ENCODE measurements around the gene EPO. TPM values are rescaled to one million over a fixed set of nuclear protein-coding genes. Genes with fewer than 3 reads are reported as not detected.
"Not testable (repeated sequence)": the region's sequence is repeated elsewhere in the genome, so short reads cannot be mapped to it uniquely, and the experiment has no call there.

EPO gene
- total and polyA plus RNA-seq, 3 experiments from 2014 or later: 0.22 TPM; not detected in 2

DNA sequence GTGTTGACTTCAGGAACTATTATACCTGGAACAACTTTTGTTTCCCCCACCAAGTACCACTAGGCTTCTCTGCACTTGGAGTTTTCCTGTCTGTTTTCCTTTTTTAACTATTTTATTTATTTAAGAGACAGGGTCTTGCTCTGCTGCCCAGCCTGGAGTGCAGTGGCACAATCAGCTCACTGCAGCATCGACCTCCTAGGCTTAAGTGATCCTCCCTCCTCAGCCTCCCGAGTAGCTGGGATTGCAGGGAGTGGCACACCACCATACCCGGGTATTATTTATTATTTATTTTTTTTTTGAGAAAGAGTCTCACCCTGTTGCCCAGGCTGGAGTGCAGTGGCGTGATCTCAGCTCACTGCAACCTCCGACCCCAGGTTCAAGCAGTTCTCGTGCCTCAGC is 24.1 kb upstream of the EPO start:
- CTCF ChIA-PET: interaction anchor here (1.3 to 9.0 kb wide), 4 partner anchors 8 to 133 kb away, joined by 3 to 120 read pairs (median 48); partner anchors contain the start of gene POP7
- Mint-ChIP-seq H3K9me3 (no peaks in the 10 kb centered on the region), H3K4me3 (peak overlapping the region in 5 of 7 donors; percentile 8 to 89 (median 56)), H3K4me1 (peaks cover 27 to 31% (median 30%) of the 10 kb centered on the region in 3 donors), H3K27ac (peak overlapping the region in 3 of 8 donors; percentile 51 to 92 (median 76)), H3K27me3 (peaks cover 6 to 7% of the 10 kb centered on the region in 2 donors), H3K36me3 (peaks cover 0 to 12% (median 0%) of the 10 kb centered on the region in 3 donors)
- Histone ChIP-seq H3K27me3 (ENCODE audit: insufficient read depth, low read length, poor library complexity, severe bottlenecking) (no peaks in the 10 kb centered on the region), H3K27ac (ENCODE audit: low read depth, low read length) (no peak overlapping the region), H3K9me3 (ENCODE audit: low read length) (no peaks in the 10 kb centered on the region), H3K4me1 (ENCODE audit: insufficient read depth, low read length) (peaks cover 23% of the 10 kb centered on the region), H3K4me3 (ENCODE audit: low read length) (no peak overlapping the region), H3K36me3 (ENCODE audit: insufficient read depth, low read length) (no peaks in the 10 kb centered on the region)
- POLR2A ChIA-PET: interaction anchor here (1.2 kb wide), 1 partner anchor 10 kb away, joined by 4 read pairs; the partner anchor contains the start of gene POP7
- no peak for DNase-seq

DNA sequence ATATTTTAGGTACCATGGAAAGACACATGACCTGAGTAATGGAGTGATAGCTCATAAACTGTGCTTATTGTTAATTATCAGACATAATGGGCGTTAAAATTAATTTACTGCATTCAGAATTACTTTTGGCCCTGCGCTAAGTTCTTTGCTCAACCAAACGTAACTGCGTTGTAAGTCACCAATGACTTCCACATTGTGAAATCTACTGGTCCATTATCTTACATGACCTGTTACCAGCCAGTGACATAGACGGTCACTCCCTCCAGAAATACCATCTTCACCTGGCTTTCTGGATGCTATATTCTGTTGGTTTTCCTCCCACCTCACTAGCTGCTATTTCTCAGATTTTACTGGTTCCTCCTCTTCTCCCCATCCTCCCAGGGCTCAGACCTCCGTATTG is 21.2 kb upstream of the EPO start:
- Histone ChIP-seq H3K4me3 (ENCODE audit: low read length) (no peak overlapping the region), H3K27ac (ENCODE audit: low read depth, low read length) (no peak overlapping the region), H3K4me1 (ENCODE audit: insufficient read depth, low read length) (no peaks in the 10 kb centered on the region), H3K9me3 (ENCODE audit: low read length) (no peaks in the 10 kb centered on the region), H3K36me3 (ENCODE audit: insufficient read depth, low read length) (no peaks in the 10 kb centered on the region), H3K27me3 (ENCODE audit: insufficient read depth, low read length, poor library complexity, severe bottlenecking) (no peaks in the 10 kb centered on the region)
- H3K27me3 Mint-ChIP-seq: peaks cover 7 to 8% of the 10 kb centered on the region in 2 donors
- no peak for DNase-seq
- CTCF ChIA-PET: no interaction called here
- no peaks in the 10 kb centered on the region for H3K36me3 Mint-ChIP-seq
- H3K9me3 Mint-ChIP-seq: no peaks in the 10 kb centered on the region
- H3K4me3 Mint-ChIP-seq: peak overlapping the region in 1 of 7 donors; percentile 24
- H3K4me1 Mint-ChIP-seq: peaks cover 7 to 10% (median 10%) of the 10 kb centered on the region in 3 donors
- POLR2A ChIA-PET: no interaction called here
- peak overlapping the region in 1 of 8 donors; percentile 82 for H3K27ac Mint-ChIP-seq

DNA sequence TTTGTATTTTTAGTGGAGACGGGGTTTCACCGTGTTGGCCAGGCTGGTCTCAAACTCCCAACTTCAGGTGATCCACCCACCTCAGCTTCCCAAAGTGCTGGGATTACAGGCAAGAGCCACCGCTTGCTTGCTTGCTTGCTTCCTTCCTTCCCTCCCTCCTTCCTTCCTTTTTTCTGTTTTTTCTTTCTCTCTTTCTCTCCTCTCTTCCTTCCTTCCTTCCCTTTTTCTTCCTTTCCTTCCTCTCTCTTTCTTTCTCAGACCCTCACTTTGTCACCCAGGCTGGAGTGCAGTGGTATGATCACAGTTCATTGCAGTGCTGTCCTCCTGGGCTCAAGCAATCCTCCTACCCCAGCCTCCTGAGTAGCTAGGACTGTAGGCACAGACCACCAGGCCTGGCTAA is 19.2 kb upstream of the EPO start:
- H3K9me3 Mint-ChIP-seq; DNase-seq; H3K36me3 ChIP-seq (ENCODE audit: insufficient read depth, low read length); H3K4me1 Mint-ChIP-seq; H3K27ac ChIP-seq (ENCODE audit: low read depth, low read length); POLR2A ChIA-PET; H3K4me3 ChIP-seq (ENCODE audit: low read length); H3K36me3 Mint-ChIP-seq; H3K27me3 Mint-ChIP-seq; H3K9me3 ChIP-seq (ENCODE audit: low read length); H3K27me3 ChIP-seq (ENCODE audit: insufficient read depth, low read length, poor library complexity, severe bottlenecking); H3K4me1 ChIP-seq (ENCODE audit: insufficient read depth, low read length): not testable (repeated sequence)
- peak overlapping the region in 1 of 7 donors; percentile 2 for H3K4me3 Mint-ChIP-seq
- H3K27ac Mint-ChIP-seq: peak overlapping the region in 1 of 8 donors; percentile 12
- CTCF ChIA-PET: interaction anchor here (0.9 to 9.0 kb wide), 5 partner anchors 8 to 151 kb away, joined by 3 to 120 read pairs (median 4); partner anchors contain the start of genes FBXO24, GIGYF1, LRCH4 and SLC12A9

DNA sequence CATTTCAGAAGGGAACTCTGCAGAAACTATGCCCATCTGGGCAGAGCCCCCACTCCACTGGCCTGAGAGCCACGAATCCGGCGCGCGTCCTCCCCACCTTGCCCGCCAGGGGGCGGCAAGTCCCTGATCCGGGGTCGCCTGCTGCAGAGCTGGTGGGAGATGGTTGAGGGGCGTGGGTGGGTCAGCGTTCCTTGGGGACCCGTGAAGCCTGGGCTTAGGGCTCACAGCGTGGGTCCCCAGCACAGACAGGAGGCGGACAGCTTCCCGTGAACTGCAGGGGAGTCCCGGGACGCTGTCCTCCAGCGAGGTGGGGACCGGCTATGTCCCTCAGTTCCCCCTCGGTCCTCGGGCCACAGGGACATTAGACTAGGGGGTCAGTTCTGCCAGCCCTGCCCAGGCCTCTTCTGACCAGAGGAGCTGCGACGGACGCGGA is 14.9 kb upstream of the EPO start:
- Histone ChIP-seq H3K4me1 (ENCODE audit: insufficient read depth, low read length) (peaks cover 14% of the 10 kb centered on the region), H3K27ac (ENCODE audit: low read depth, low read length) (peak overlapping the region; percentile 81), H3K9me3 (ENCODE audit: low read length) (no peaks in the 10 kb centered on the region), H3K36me3 (ENCODE audit: insufficient read depth, low read length) (no peaks in the 10 kb centered on the region), H3K4me3 (ENCODE audit: low read length) (peak overlapping the region; percentile 93), H3K27me3 (ENCODE audit: insufficient read depth, low read length, poor library complexity, severe bottlenecking) (no peaks in the 10 kb centered on the region)
- peak; percentile 64 to 82 (median 69) for DNase-seq
- Mint-ChIP-seq H3K36me3 (peaks cover 0 to 11% (median 0%) of the 10 kb centered on the region in 3 donors), H3K4me3 (peak overlapping the region; percentile 88 to 98 (median 96)), H3K9me3 (no peaks in the 10 kb centered on the region), H3K4me1 (peaks cover 12 to 19% (median 15%) of the 10 kb centered on the region in 3 donors), H3K27ac (peak overlapping the region in 7 of 8 donors; percentile 86 to 97 (median 94)), H3K27me3 (peaks cover 2 to 4% of the 10 kb centered on the region in 2 donors)
- ChIA-PET POLR2A (interaction anchor here (0.6 to 2.0 kb wide), 18 partner anchors 8 to 630 kb away, joined by 3 to 19 read pairs (median 4); partner anchors contain the start of genes FBXO24, GIGYF1, LRCH4 and MEPCE), CTCF (interaction anchor here (0.8 to 9.0 kb wide), 51 partner anchors 11 to 515 kb away, joined by 3 to 120 read pairs (median 5); partner anchors contain the start of genes EPO, GIGYF1, GNB2 and MOSPD3)

DNA sequence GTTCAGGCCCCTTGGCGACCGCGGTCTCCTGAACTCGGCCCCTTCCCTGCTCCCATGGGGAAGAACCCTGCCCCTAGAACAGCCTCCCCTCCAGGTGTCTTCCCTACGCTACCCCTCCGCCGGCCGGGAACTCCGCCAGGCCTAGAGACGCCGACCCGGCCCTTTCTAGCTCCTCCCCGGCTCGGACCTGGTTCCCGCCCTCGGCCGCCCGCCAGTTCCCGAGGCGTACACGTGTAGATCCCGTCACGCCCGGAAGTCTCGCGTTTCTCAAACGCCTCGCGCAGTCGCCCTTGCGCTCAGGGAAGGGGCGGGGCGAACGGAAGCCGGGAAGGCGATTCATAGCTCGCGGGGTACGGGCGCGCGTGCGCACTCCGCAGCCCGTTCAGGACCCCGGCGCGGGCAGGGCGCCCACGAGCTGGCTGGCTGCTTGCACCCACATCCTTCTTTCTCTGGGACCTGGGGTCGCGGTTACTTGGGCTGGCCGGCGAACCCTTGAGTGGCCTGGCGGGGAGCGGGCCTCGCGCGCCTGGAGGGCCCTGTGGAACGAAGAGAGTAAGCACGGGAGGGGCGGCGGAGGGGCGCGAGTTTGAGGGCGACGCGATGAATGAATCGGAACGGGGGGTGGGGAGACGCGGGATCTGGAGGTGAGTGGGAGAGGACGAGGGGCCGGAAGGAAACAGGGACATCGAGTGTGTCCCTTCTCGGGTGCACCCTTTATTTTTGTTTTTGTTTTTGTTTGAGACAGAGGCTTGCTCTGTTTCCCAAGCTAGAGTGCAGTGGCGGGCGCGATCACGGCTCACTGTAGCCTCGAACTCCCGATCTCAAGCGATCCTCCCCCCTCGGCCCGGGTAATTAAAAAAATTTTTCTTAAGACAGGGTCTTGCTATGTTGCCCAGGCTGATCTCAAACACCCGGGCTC is 14.3 kb upstream of the EPO start, which contains the start of gene POP7:
POP7 (plus strand) TSS at position 369 of the 919 bp plus-strand sequence. CDS start 710 bp downstream, outside the sequence.
- H3K36me3 ChIP-seq (ENCODE audit: insufficient read depth, low read length): no peaks in the 10 kb centered on the region
- no peaks in the 10 kb centered on the region for H3K27me3 ChIP-seq (ENCODE audit: insufficient read depth, low read length, poor library complexity, severe bottlenecking)
- ChIA-PET CTCF (interaction anchor here (0.7 to 9.0 kb wide), 51 partner anchors 10 to 516 kb away, joined by 3 to 120 read pairs (median 5); partner anchors contain the start of genes EPO, FBXO24, GIGYF1 and GNB2), POLR2A (interaction anchor here (0.6 to 2.0 kb wide), 19 partner anchors 9 to 312 kb away, joined by 3 to 19 read pairs (median 4); partner anchors contain the start of genes FBXO24, GIGYF1, LRCH4 and MEPCE)
- H3K27ac Mint-ChIP-seq: peak within 1 kb of the TSS; percentile 86 to 97 (median 94)
- H3K27me3 Mint-ChIP-seq: peaks cover 2 to 3% of the 10 kb centered on the region in 2 donors
- peaks cover 12 to 19% (median 15%) of the 10 kb centered on the region in 3 donors for H3K4me1 Mint-ChIP-seq
- H3K4me1 ChIP-seq (ENCODE audit: insufficient read depth, low read length): peaks cover 14% of the 10 kb centered on the region
- peak; percentile 96 to 99 (median 98) for DNase-seq
- no peaks in the 10 kb centered on the region for H3K9me3 ChIP-seq (ENCODE audit: low read length)
- peak within 1 kb of the TSS; percentile 88 to 98 (median 96) for H3K4me3 Mint-ChIP-seq
- peak within 1 kb of the TSS; percentile 81 for H3K27ac ChIP-seq (ENCODE audit: low read depth, low read length)
- no peaks in the 10 kb centered on the region for H3K9me3 Mint-ChIP-seq
- H3K4me3 ChIP-seq (ENCODE audit: low read length): peak within 1 kb of the TSS; percentile 93
- H3K36me3 Mint-ChIP-seq: peaks cover 0 to 11% (median 0%) of the 10 kb centered on the region in 3 donors

DNA sequence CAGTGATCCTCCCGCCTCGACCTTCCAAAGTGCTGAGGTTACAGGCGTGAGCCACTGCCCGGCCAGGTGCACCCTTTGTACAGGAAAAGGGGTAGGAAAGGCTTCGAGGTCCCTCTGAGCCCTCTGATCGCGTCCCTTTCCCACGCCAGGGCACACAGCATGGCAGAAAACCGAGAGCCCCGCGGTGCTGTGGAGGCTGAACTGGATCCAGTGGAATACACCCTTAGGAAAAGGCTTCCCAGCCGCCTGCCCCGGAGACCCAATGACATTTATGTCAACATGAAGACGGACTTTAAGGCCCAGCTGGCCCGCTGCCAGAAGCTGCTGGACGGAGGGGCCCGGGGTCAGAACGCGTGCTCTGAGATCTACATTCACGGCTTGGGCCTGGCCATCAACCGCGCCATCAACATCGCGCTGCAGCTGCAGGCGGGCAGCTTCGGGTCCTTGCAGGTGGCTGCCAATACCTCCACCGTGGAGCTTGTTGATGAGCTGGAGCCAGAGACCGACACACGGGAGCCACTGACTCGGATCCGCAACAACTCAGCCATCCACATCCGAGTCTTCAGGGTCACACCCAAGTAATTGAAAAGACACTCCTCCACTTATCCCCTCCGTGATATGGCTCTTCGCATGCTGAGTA is 13.5 kb upstream of the EPO start:
- Mint-ChIP-seq H3K9me3 (no peaks in the 10 kb centered on the region), H3K4me1 (peaks cover 12 to 19% (median 15%) of the 10 kb centered on the region in 3 donors), H3K4me3 (peak overlapping the region; percentile 88 to 98 (median 96)), H3K36me3 (peaks cover 0 to 11% (median 0%) of the 10 kb centered on the region in 3 donors), H3K27me3 (peaks cover 0 to 2% of the 10 kb centered on the region in 2 donors), H3K27ac (peak overlapping the region; percentile 63 to 97 (median 90))
- Histone ChIP-seq H3K36me3 (ENCODE audit: insufficient read depth, low read length) (no peaks in the 10 kb centered on the region), H3K4me3 (ENCODE audit: low read length) (peak overlapping the region; percentile 93), H3K27ac (ENCODE audit: low read depth, low read length) (peak overlapping the region; percentile 81), H3K9me3 (ENCODE audit: low read length) (no peaks in the 10 kb centered on the region), H3K27me3 (ENCODE audit: insufficient read depth, low read length, poor library complexity, severe bottlenecking) (no peaks in the 10 kb centered on the region), H3K4me1 (ENCODE audit: insufficient read depth, low read length) (peaks cover 14% of the 10 kb centered on the region)
- ChIA-PET POLR2A (interaction anchor here (0.9 to 2.0 kb wide), 4 partner anchors 14 to 311 kb away, joined by 3 to 16 read pairs (median 6); partner anchors contain the start of genes GIGYF1 and MOSPD3), CTCF (interaction anchor here (0.7 to 9.0 kb wide), 8 partner anchors 13 to 231 kb away, joined by 3 to 120 read pairs (median 8); partner anchors contain the start of genes EPO and GIGYF1)
- DNase-seq: no peak

DNA sequence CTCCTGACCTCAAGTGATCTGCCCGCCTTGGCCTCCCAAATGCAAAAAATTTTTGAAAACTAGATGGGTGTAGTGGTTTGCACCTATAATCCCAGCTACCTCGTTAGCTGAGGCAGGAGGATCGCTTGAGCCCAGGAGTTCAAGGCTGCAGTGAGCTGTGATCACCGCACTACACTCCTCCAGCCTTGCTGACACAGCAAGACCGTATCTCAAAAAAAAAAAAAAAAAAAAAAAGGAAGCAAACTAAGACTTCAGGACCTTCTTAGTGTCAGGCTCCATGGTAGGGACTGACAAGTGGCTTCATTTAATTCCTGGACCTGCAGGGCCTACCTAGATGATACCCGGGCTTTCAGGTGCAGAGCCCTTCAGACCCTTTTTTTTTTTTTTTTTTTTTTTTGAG is 11.9 kb upstream of the EPO start:
- Mint-ChIP-seq H3K4me1 (peaks cover 12 to 19% (median 15%) of the 10 kb centered on the region in 3 donors), H3K27ac (peak overlapping the region in 1 of 8 donors; percentile 41), H3K9me3 (no peaks in the 10 kb centered on the region), H3K4me3 (peak overlapping the region in 3 of 7 donors; percentile 53 to 73 (median 58)), H3K27me3 (peaks cover 0 to 2% of the 10 kb centered on the region in 2 donors), H3K36me3 (peaks cover 0 to 11% (median 0%) of the 10 kb centered on the region in 3 donors)
- POLR2A ChIA-PET: interaction anchor here (0.6 to 1.0 kb wide), 2 partner anchors 60 to 280 kb away, joined by 3 to 7 read pairs; partner anchors contain the start of gene ZCWPW1
- Histone ChIP-seq H3K4me1 (ENCODE audit: insufficient read depth, low read length) (peaks cover 14% of the 10 kb centered on the region), H3K27me3 (ENCODE audit: insufficient read depth, low read length, poor library complexity, severe bottlenecking) (no peaks in the 10 kb centered on the region), H3K36me3 (ENCODE audit: insufficient read depth, low read length) (no peaks in the 10 kb centered on the region), H3K27ac (ENCODE audit: low read depth, low read length) (no peak overlapping the region), H3K4me3 (ENCODE audit: low read length) (no peak overlapping the region), H3K9me3 (ENCODE audit: low read length) (no peaks in the 10 kb centered on the region)
- CTCF ChIA-PET: interaction anchor here (1.0 to 9.0 kb wide), 2 partner anchors 16 to 144 kb away, joined by 3 to 120 read pairs; partner anchors contain the start of gene GIGYF1
- no peak for DNase-seq
